ENCODE data around the gene CACNA1C.

Gene CACNA1C

DNA sequence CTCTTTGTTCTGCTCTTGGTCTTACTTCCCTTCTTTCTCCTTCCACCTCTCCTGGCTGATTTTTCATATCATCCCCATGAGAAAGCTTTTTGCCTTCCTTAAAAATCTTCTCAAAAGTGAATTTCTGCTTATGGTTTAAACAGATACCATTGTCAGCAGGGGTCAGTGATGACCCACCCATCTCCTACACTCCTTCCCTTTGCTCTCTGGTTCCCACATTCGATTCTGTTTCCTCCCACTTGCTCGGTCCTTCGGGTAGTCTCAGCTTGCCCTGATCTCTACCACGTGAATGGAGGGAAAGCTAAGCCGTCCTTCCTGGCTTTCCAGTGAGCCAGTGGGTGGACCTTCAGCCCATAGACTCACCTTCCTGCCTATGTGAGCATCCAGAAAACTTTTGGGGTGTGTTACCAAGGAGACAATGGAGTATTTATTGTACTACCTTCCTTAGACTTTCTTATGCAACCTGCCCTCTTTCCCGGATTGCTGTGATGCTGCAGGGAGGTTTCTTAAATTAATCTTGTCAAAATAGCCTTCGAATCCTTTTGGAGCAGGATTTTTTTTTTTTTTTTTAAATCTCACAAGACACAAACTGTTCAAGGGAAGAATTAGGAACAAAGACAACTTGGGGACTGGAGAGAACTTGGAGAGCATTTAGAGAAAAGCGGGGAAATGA is 306.3 kb downstream of the CACNA1C start:
- no peak overlapping the region for H3K4me3 ChIP-seq (ENCODE audit: low read depth, low read length)
- no peaks in the 10 kb centered on the region for H3K36me3 ChIP-seq
- H3K9me3 ChIP-seq = no peaks in the 10 kb centered on the region
- no peaks in the 10 kb centered on the region; the same call in 1 of the 2 replicates for H3K4me1 ChIP-seq
- no peak for DNase-seq
- TF ChIP-seq, protein P1, sequence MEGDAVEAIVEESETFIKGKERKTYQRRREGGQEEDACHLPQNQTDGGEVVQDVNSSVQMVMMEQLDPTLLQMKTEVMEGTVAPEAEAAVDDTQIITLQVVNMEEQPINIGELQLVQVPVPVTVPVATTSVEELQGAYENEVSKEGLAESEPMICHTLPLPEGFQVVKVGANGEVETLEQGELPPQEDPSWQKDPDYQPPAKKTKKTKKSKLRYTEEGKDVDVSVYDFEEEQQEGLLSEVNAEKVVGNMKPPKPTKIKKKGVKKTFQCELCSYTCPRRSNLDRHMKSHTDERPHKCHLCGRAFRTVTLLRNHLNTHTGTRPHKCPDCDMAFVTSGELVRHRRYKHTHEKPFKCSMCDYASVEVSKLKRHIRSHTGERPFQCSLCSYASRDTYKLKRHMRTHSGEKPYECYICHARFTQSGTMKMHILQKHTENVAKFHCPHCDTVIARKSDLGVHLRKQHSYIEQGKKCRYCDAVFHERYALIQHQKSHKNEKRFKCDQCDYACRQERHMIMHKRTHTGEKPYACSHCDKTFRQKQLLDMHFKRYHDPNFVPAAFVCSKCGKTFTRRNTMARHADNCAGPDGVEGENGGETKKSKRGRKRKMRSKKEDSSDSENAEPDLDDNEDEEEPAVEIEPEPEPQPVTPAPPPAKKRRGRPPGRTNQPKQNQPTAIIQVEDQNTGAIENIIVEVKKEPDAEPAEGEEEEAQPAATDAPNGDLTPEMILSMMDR (IDR thresholded peaks at IDR 0.05; ENCODE audit: low read depth, low read length) = peak; percentile 31
- no peaks in the 10 kb centered on the region for H3K27me3 ChIP-seq

DNA sequence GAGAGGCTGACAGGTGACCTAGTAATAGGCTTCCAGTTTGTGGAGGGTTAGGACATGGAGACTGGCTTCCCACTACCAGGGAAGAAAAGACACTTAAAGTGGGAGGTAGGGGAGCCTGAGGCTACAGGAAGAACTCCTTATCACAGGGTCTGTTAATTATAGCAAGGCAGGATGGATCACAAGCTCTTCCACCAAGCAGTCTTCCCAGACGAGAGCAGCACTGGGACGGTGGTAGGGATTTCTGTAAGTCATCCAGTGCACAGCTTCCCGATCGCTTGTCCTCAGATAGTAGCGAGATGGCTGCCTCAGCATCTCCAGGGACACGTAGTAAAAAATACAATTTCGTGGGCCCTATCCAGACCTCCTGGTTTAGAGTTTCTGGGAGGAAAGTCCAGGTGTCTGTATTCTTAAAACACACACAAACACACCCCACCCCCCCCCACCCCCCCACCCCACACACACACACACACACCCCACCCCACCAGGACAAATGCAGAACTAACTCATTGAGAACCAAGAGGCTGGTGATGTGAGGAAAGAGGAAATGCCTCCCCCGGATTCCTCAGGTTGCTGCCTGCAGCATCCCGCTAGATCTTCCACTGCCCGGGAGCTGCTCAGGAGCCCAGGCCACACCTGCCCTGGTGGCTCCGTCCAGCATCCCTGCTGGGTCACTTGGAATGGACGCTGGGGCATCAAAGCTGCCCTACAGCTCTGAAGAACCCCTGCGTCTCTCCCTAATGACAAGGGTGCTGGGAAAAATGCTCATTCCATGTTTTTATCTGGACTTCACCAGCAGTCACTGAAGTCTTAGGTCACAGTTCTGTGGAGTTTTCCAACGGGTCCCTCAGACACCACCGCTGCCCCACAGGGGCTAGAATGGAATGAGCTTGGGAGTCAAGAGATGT is 307.2 kb downstream of the CACNA1C start:
- TF ChIP-seq, protein P1 (IDR thresholded peaks at IDR 0.05; ENCODE audit: low read depth, low read length) = no peak
- Histone ChIP-seq H3K4me3 (ENCODE audit: low read depth, low read length) (no peak overlapping the region), H3K9me3 (no peaks in the 10 kb centered on the region), H3K36me3 (no peaks in the 10 kb centered on the region), H3K4me1 (no peaks in the 10 kb centered on the region; the same call in 1 of the 2 replicates), H3K27me3 (no peaks in the 10 kb centered on the region)
- no peak for DNase-seq

DNA sequence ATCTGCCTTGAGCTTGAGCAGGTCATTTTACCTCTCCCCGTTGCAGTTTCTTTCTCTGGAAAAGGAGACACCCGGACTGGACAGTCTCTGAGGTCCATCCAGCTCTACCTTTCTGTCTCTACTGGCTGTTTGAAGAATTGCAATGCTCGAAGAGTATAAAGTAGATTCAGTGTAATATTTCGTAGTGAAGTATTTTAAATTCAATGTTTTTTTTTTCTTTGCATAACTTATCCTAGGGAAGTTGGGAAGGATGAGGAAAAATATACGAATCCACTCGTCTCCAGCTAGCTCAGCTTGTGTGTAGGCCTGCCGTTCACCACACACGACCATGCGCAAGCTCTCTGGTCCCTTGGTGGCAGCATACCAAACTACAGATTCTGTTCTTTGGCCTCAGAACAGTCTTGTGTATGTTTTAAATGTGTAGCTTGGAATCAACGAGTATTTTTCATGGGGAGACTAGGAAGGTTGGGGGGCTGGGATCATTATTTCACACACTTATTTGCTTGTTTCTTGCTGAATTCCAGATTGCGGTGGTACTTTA is 307.9 kb downstream of the CACNA1C start:
- TF ChIP-seq, protein P1 (IDR thresholded peaks at IDR 0.05; ENCODE audit: low read depth, low read length) = peak; percentile 41
- no peaks in the 10 kb centered on the region for H3K9me3 ChIP-seq
- H3K4me1 ChIP-seq = no peaks in the 10 kb centered on the region; the same call in 1 of the 2 replicates
- no peak for DNase-seq
- H3K36me3 ChIP-seq = no peaks in the 10 kb centered on the region
- no peak overlapping the region for H3K4me3 ChIP-seq (ENCODE audit: low read depth, low read length)
- H3K27me3 ChIP-seq = no peaks in the 10 kb centered on the region

DNA sequence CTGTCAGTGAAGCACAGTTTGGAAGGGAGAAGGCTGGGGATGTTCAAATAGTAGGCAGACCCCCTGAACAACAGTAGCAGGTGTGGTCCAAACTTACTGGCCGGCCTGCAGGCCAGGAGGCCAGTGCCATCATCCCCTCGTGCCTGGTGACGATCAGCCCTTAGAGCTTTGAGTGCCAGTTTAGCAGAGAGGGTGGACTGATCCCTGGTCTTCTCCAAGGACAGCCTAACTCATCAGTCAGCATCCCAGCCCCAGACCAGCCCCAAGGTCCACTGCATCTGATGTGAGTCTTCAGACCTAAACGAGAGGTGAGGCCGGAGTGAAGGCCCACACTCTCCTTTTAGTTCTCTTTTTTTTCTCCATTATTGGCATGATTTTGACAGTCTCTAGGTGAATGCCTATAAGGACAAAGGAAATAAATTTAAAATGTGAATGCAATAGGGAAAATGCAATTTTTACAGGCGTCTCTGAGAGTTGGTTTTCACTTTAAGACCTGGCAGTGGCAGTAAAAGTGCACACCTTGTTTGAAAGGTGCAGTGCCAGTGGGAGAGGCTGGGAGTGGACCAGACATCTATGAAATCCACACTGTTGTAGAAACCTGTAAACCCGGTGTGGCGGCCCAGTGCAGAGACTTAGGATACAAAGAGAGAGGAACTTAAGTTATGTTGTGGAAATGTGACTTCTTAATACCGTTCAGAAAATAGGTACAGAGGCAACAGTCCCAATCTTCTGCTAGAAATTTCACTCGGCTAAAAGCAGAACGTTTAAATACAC is 311.2 kb downstream of the CACNA1C start:
- H3K4me3 ChIP-seq (ENCODE audit: low read depth, low read length) = no peak overlapping the region
- H3K36me3 ChIP-seq = no peaks in the 10 kb centered on the region
- H3K27me3 ChIP-seq = peaks cover 6% of the 10 kb centered on the region
- no peak for DNase-seq
- no peaks in the 10 kb centered on the region for H3K9me3 ChIP-seq
- H3K4me1 ChIP-seq = no peaks in the 10 kb centered on the region; the same call in 1 of the 2 replicates
- TF ChIP-seq, protein P1 (IDR thresholded peaks at IDR 0.05; ENCODE audit: low read depth, low read length) = no peak

GRCh38 chr12:2364631-2365051 is 311.9 kb downstream of the CACNA1C start:
- Histone ChIP-seq H3K9me3 (no peaks in the 10 kb centered on the region), H3K36me3 (no peaks in the 10 kb centered on the region), H3K27me3 (peaks cover 8% of the 10 kb centered on the region), H3K4me1 (no peaks in the 10 kb centered on the region; the same call in 1 of the 2 replicates), H3K4me3 (ENCODE audit: low read depth, low read length) (no peak overlapping the region)
- DNase-seq = no peak
- TF ChIP-seq, protein P1 (IDR thresholded peaks at IDR 0.05; ENCODE audit: low read depth, low read length) = no peak
